ENCODE results near the gene LYPD4. TPM values are rescaled to one million over a fixed set of nuclear protein-coding genes. Genes with fewer than 3 reads are reported as not detected.

Gene LYPD4
- total RNA-seq, 3 donors from 2014 or later, result not detected

GRCh38 chr19:41851456-41851855, 7.0 kb upstream of the LYPD4 start:
- Histone ChIP-seq H3K4me1 (ENCODE audit: low read depth) (no peaks in the 10 kb centered on the region), H3K9me3 (no peaks in the 10 kb centered on the region), H3K4me3 (no peak overlapping the region), H3K36me3 (ENCODE audit: low read depth) (no peaks in the 10 kb centered on the region)
- TF ChIP-seq, protein P1, sequence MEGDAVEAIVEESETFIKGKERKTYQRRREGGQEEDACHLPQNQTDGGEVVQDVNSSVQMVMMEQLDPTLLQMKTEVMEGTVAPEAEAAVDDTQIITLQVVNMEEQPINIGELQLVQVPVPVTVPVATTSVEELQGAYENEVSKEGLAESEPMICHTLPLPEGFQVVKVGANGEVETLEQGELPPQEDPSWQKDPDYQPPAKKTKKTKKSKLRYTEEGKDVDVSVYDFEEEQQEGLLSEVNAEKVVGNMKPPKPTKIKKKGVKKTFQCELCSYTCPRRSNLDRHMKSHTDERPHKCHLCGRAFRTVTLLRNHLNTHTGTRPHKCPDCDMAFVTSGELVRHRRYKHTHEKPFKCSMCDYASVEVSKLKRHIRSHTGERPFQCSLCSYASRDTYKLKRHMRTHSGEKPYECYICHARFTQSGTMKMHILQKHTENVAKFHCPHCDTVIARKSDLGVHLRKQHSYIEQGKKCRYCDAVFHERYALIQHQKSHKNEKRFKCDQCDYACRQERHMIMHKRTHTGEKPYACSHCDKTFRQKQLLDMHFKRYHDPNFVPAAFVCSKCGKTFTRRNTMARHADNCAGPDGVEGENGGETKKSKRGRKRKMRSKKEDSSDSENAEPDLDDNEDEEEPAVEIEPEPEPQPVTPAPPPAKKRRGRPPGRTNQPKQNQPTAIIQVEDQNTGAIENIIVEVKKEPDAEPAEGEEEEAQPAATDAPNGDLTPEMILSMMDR (IDR thresholded peaks at IDR 0.05), result no peak
- ATAC-seq, result no peak
- intact Hi-C loops (cut with DNase I, micrococcal nuclease), result no loop called here
- DNase-seq, result no peak

- intact Hi-C loops (cut with DNase I, micrococcal nuclease), result no loop called here
Measured at GRCh38 chr19:41850381-41850780, 5.9 kb upstream of the LYPD4 start.

DNA sequence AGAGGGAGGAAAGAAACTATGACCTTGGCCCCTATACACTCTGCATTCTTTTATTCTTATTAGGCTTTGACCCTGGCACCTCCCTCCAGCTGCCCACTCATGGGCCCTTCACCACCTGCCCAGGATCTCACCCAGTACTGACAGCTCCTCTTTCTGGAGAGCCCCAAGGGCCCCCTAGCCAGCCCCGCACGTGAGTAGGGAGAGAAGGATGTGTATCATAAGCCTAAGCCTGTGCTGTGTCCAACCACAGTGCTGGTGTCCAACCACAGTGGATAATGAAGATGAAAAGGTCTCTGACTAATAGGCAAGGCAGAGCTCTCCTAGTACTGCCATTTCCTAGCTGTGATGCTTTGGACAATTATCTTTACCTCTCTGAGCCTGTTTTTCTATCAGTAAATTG, 4.6 kb upstream of the LYPD4 start:
- TF ChIP-seq, protein P1 (IDR thresholded peaks at IDR 0.05), result no peak
- intact Hi-C loops (cut with DNase I, micrococcal nuclease), result no loop called here
- H3K4me1 ChIP-seq (ENCODE audit: low read depth), result no peaks in the 10 kb centered on the region
- no peaks in the 10 kb centered on the region for H3K9me3 ChIP-seq
- DNase-seq (no peak), ATAC-seq (no peak)
- H3K36me3 ChIP-seq (ENCODE audit: low read depth), result no peaks in the 10 kb centered on the region
- H3K4me3 ChIP-seq, result no peak overlapping the region

More at GRCh38 chr19:41850381-41850780, 5.9 kb upstream of the LYPD4 start:
- TF ChIP-seq, protein P1 (IDR thresholded peaks at IDR 0.05), result no peak
- DNase-seq (no peak), ATAC-seq (no peak)
- no peak overlapping the region for H3K4me3 ChIP-seq
- H3K9me3 ChIP-seq, result no peaks in the 10 kb centered on the region
- no peaks in the 10 kb centered on the region for H3K4me1 ChIP-seq (ENCODE audit: low read depth)
- H3K36me3 ChIP-seq (ENCODE audit: low read depth), result no peaks in the 10 kb centered on the region

- intact Hi-C loops (cut with DNase I, micrococcal nuclease), result no loop called here
- DNase-seq (no peak), ATAC-seq (no peak)
- H3K36me3 ChIP-seq (ENCODE audit: low read depth), result no peaks in the 10 kb centered on the region
- TF ChIP-seq, protein P1 (IDR thresholded peaks at IDR 0.05), result no peak
- no peak overlapping the region for H3K4me3 ChIP-seq
- H3K4me1 ChIP-seq (ENCODE audit: low read depth), result no peaks in the 10 kb centered on the region
- no peaks in the 10 kb centered on the region for H3K9me3 ChIP-seq
Measured at GRCh38 chr19:41848666-41849065, 4.2 kb upstream of the LYPD4 start.

GRCh38 chr19:41847351-41848105, 3.0 kb upstream of the LYPD4 start:
- ATAC-seq (no peak), DNase-seq (no peak)
- H3K4me3 ChIP-seq, result no peak overlapping the region
- no peaks in the 10 kb centered on the region for H3K9me3 ChIP-seq
- H3K4me1 ChIP-seq (ENCODE audit: low read depth), result no peaks in the 10 kb centered on the region
- no peaks in the 10 kb centered on the region for H3K36me3 ChIP-seq (ENCODE audit: low read depth)
- intact Hi-C loops (cut with DNase I, micrococcal nuclease), result no loop called here
- TF ChIP-seq, protein P1 (IDR thresholded peaks at IDR 0.05), result no peak

All from mucosa of descending colon (tissue), 3 donors.